ENCODE results near the gene METTL13.

Gene METTL13, protein sequence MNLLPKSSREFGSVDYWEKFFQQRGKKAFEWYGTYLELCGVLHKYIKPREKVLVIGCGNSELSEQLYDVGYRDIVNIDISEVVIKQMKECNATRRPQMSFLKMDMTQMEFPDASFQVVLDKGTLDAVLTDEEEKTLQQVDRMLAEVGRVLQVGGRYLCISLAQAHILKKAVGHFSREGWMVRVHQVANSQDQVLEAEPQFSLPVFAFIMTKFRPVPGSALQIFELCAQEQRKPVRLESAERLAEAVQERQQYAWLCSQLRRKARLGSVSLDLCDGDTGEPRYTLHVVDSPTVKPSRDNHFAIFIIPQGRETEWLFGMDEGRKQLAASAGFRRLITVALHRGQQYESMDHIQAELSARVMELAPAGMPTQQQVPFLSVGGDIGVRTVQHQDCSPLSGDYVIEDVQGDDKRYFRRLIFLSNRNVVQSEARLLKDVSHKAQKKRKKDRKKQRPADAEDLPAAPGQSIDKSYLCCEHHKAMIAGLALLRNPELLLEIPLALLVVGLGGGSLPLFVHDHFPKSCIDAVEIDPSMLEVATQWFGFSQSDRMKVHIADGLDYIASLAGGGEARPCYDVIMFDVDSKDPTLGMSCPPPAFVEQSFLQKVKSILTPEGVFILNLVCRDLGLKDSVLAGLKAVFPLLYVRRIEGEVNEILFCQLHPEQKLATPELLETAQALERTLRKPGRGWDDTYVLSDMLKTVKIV

DNA sequence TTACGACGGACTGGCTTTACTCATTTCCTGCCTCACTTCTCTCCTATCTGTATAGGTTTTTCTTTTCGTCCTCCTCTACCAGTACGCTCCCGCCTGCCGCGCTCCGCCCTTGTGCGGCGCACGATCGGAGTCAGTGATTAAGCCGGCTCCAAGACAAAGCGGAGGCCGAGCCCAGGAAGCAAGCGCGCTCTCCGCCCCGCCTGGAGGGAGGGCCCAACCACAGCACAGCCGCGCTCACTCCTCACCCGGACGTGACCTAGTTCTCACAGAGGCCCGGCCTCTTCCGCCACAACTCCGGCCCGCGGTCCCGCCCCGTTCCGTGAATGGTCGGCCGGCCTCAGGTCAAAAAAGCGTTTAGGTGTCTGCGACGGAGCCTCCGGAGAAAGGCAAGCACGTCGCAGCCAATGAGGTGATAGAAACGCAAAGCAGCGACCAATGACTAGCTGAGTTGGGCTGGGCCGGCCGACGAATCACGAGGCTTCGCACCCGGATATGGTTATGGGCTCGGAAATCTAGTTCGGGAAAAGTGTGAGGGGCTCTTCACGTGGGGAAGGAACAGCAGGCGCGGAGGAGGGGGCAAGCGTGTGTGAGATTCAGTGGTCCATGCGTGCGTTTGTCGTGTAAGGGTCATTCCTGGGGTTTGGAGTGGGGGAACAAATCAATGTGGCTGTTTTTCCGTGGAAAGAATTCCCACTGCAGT, at the start of gene METTL13:
TSS of gene METTL13 (plus strand) at position 485 of the 700 bp plus-strand sequence. CDS start 308 bp downstream, outside the sequence.
- DNase-seq (ENCODE audit: low read depth, low spot score), result peak; percentile 99

GRCh38 chr1:171736196-171736595, 45.3 kb upstream of the METTL13 start:
- DNase-seq (ENCODE audit: low read depth, low spot score), result no peak

DNA sequence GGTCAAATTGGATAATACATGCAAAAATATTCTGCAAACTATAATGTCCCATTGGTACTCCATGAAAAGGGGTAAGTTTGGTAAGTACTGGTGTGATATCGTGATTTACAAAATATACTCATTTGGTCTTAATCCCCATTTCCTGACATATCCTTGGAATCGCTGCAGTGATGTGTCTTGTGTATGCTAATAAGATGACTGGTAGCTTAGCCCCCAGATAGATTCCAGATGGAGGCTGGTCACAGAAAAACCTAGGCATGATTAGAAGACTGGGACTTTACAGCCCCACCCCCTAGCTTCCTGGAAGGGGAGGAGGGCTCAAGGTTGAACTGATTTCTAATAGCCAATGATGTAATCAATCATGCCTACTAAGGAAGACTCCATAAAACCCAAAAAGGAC, 42.5 kb upstream of the METTL13 start:
- no peak for DNase-seq (ENCODE audit: low read depth, low spot score)

GRCh38 chr1:171739656-171740055, 41.8 kb upstream of the METTL13 start:
- DNase-seq (ENCODE audit: low read depth, low spot score), result no peak

DNA sequence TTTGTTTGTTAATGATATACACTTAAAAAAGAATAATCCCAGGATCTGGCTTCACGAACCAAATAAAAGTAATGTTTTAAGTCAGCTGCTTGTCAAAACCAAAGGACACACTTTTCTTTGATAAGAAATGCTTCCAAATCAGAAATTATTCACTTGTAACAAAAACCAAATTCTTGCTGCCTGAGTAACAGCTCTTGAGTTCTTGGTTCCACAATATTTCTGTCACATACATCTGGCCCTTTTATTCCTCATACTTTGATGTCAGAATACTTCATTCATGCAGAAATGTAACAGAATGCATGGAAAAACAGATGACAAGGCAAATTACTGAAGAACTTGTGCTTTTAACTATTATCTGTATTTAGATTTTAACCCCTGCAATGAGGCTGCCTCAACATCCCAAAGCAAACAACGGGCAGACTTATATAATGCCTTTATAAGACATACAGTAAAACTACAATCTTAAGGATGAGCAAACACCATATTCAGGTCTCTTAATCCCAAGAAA, 41.0 kb upstream of the METTL13 start:
- no peak for DNase-seq (ENCODE audit: low read depth, low spot score)

DNA sequence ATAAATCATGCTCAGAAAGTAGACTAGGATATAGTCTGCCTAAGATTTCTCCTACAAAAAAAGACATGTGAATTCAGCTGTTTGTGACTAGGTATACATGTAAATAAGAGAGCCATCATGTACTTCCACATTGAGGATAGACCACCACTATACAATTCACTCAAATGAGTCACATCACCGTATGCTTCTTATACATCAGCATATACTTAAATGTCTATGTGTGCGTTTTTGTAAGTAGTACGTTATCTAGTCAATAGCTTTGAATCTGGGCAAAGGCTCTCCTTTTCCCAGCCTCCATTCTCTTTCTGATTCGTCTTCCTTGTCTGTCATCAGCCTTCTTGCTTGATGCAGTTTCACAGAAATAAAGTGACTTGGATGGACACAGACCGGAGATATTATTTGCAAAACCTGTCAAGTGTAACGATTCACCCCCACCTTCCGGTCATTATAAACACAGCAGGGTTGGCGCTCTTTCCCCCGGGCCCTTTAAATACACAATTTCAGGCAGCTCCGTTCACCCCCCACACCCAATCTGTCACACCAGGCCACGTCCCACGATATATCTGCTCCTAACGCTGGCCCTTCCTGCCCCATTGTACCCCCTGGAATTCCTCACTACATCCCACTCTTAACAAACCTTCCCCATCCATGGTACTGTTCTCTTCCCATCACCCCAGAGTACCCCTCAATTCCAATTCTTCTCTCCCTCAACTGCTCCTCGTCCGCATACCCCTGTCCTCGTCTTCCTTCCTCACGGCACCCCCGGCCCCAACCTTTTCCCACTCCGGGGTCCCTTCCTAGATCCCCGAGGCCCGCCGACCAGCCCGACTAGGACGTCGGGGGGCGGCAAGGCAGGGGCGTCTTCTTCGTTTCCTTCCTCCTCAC, 40.2 kb upstream of the METTL13 start:
- no peak for DNase-seq (ENCODE audit: low read depth, low spot score)

DNA sequence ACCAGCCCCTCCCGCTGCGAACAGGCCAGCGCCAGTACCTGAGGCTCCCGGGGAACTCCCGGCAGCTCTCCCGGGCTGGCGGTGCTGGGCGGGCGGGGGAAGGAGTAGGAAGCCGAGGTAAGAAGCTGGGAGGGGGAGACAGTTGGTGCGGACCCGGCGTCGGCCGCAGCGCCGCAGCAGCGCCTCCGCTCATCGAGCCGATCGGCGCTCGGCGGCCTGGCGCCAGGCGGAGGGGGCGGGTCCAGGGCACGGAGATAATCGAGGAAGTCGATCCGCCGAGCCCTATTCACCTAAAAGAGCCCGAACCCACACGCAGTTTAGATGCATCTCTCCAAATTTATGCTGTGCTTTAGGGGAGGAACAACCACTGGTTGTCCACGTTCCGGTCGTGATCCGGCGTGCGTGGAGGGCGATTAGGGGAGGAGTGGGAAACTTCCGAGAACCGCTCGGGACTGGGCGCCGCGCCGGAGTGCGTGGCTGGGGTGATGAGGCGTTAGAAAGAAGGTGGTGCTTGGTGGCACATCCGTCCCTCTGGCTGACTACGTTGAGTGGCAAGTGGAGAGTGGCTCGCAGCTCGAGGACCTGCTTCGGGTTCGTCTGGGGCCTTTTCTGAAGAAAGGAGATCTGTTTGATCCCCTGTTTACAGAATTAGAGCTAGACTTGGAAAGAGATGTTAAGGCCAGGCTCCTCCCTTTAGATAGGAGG, 39.4 kb upstream of the METTL13 start, which contains the start of gene VAMP4:
TSS of gene VAMP4 (minus strand) at position 194 of the 705 bp plus-strand sequence. CDS start 3,651 bp downstream, outside the sequence.
- DNase-seq (ENCODE audit: low read depth, low spot score), result peak; percentile 42

DNA sequence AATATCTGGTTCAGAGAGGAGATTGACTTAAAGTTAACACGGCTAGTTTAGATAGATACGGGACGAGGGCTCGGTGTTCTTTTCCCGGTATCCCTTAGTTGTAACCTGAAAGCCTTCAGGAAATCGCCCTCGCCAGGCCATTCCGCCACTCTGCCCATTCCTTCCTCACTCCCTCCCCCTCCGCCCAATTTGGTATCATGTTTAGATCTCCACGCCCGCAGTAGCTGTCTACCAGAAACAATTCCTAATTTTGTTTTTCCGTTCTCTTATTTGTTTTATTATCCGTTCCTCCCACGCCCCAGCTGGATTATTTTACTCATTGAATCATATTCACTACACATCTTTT, 38.9 kb upstream of the METTL13 start:
- DNase-seq (ENCODE audit: low read depth, low spot score), result no peak

DNA sequence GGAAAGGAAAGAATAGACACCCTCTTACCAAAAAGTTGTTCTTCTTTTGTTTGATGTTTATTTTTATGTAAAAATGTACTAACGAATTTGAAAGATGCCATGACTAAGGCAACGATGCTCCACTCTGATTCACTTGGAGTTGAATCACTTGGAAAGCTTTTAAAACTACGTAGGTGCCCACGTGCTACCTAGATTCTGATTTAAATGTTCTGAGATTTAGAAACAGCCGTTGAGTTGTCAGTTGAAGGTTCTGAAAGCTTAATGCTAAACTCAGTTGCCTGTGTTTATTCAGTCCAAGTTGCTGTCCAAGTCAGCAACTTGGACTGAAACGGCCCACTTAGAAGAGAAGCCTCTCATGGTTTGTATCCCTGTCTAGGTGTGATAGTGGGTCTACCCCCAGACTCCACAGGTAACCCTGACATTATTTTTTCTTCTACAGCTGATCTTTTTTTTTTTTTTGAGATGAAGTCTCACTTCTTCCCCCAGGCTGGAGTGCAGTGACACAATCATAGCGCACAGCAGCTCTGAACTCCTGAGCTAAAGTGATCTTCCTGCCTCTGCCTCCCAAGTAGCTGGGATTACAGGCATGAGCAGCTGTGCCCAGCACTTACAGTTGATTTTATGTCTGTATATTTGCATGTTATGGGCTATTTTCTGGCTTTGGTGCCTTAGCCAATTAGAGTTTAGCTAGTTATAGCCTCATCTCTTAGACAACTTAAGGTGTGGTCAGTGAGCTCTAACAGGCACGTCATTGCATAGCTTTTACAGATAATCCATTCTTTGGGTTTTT, 38.2 kb upstream of the METTL13 start:
- no peak for DNase-seq (ENCODE audit: low read depth, low spot score)

GRCh38 chr1:171744986-171745385, 36.5 kb upstream of the METTL13 start:
- DNase-seq (ENCODE audit: low read depth, low spot score), result no peak

GRCh38 chr1:171748651-171749050, 32.8 kb upstream of the METTL13 start:
- DNase-seq (ENCODE audit: low read depth, low spot score), result no peak

GRCh38 chr1:171751221-171751620, 30.2 kb upstream of the METTL13 start:
- DNase-seq (ENCODE audit: low read depth, low spot score), result no peak

DNA sequence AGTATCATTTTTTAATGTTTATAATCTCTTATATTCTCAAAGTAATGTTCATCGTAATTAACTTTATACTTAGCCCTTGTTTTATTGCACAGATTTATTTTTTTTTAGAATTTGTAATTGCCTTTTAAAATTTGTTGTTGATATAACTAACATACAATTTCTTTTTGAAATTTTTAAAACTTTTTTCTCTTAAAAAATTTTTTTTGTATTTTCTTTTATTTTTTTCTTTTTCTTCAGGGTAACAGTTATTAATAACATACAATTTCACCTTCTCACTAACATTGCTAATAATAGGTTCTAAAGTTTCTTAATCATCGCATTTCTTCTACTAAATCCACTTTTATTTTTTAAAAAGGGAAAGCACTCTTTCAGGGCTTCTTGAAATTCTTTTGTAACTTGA, 28.3 kb upstream of the METTL13 start:
- DNase-seq (ENCODE audit: low read depth, low spot score), result no peak

GRCh38 chr1:171753685-171754352, 27.6 kb upstream of the METTL13 start:
- DNase-seq (ENCODE audit: low read depth, low spot score), result no peak

DNA sequence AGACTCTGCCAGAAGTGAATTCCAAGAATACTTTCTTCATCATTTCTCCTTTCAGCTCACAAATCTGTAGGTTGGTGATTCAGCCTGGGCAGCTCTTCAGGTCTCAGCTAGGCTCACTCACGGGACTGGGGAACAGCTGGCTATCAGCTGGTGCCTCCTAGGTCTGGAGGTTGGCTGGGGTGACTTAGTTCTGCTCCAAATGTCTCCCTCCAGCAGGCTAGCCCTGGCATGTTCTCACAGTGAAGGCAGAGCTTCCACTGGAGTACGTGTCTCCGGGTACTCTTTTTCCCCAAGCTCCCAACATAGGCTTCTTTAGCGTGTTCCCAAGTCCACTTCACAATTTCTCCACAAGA, 27.1 kb upstream of the METTL13 start:
- no peak for DNase-seq (ENCODE audit: low read depth, low spot score)

- no peak for DNase-seq (ENCODE audit: low read depth, low spot score)
These were observed 26.5 kb upstream of the METTL13 start for GRCh38 chr1:171754971-171755370.

GRCh38 chr1:171756856-171757255, 24.6 kb upstream of the METTL13 start:
- DNase-seq (ENCODE audit: low read depth, low spot score), result no peak

- DNase-seq (ENCODE audit: low read depth, low spot score), result no peak
These were observed 23.4 kb upstream of the METTL13 start for GRCh38 chr1:171758011-171758410.

DNA sequence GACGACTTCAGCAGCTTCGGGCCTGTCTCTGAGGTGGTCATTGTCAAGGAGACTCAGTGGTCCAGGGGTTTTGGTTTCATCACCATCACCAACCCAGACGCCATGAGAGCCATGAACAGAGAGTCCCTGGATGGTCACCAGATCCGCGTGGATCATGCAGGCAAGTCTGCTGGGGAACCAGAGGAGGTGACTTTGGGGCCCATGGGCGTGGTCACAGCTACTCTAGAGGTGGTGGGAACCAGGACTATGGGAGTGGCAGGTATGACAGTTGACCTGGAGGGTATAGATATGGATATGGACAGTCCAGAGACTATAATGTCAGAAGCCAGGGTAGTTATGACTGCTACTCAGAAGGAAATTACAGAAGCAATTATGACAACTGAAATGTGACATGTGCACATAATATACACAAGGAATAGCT, 19.3 kb upstream of the METTL13 start:
- no peak for DNase-seq (ENCODE audit: low read depth, low spot score)
